Epithelial cell of esophagus (primary cell): ENCODE data around the gene METTL21C.
A peak's percentile ranks its signal among the peaks of the same experiment; 100 is the strongest.

Experiments
- DNase-seq: peaks from one replicate; pipeline ENCODE4 v3.0.0; 2010; ENCODE audit warnings: low read depth
- H3K4me3 ChIP-seq: 2 replicates; pipeline ENCODE4 v1.5.1; 2011; ENCODE audit warnings: mild to moderate bottlenecking, low read length, control low read depth
- CTCF ChIP-seq: IDR thresholded peaks from 2 replicates; pipeline ENCODE4 v1.5.1; 2011; ENCODE audit warnings: low read depth, mild to moderate bottlenecking, low read length, control low read depth, inconsistent platforms; ENCODE audit not compliant: insufficient read depth; ENCODE audit errors: missing control alignments

METTL21C gene

DNA sequence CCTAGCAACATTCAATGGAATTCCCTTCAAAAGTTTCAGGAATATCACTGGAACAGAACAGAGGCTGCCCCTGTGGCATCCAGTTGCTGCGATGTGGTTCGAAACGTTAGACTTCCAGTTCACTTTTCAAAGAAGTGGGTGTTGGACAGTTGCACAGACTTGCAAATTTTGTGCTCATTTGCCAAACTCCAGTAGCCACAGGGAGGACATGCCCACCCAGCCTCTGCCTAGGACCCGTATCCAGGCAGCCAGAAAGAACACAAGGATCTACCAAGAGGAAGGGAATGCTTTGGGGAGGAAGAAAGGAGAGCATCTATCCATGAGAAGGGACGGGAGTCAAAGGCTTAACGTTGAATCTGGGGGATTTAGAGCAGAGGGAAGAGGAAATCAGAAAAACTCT is at the start of gene METTL21C:
METTL21C (minus strand) TSS at position 108 of the 400 bp plus-strand sequence. CDS start 546 bp downstream, outside the sequence.
- DNase-seq, result no peak
- no peak within 1 kb of the TSS for H3K4me3 ChIP-seq
- TF ChIP-seq CTCF, result no peak

GRCh38 chr13:102742506-102742905 is 47.7 kb upstream of the METTL21C start:
- DNase-seq, result no peak
- H3K4me3 ChIP-seq, result no peak overlapping the region
- no peak for TF ChIP-seq CTCF

DNA sequence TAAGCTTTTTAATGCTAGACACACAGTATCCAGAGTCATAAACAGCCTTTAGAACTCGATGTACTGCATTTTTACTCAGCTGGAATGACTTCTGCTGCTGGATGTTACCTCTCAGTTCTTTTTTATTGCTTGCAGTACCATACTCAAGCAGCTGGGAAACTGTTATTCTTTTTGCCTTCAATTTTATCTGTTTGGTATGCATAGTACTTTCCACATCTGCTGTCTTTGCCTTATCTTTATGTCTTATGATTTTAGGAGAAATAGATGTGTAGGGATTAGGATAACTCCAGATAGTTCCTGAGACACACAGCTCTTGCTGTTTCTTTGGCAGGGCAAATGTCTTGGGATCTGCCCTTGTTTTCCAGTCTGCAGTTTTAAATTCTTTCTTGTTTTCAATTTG is 47.3 kb upstream of the METTL21C start:
- no peak for TF ChIP-seq CTCF
- no peak for DNase-seq
- no peak overlapping the region for H3K4me3 ChIP-seq

GRCh38 chr13:102729560-102730270 is 34.9 kb upstream of the METTL21C start:
- TF ChIP-seq CTCF, result no peak
- no peak overlapping the region for H3K4me3 ChIP-seq
- peak; percentile 89 for DNase-seq

GRCh38 chr13:102726430-102726829 is 31.6 kb upstream of the METTL21C start:
- DNase-seq, result peak; percentile 51
- H3K4me3 ChIP-seq, result no peak overlapping the region
- peak; percentile 32 for TF ChIP-seq CTCF

DNA sequence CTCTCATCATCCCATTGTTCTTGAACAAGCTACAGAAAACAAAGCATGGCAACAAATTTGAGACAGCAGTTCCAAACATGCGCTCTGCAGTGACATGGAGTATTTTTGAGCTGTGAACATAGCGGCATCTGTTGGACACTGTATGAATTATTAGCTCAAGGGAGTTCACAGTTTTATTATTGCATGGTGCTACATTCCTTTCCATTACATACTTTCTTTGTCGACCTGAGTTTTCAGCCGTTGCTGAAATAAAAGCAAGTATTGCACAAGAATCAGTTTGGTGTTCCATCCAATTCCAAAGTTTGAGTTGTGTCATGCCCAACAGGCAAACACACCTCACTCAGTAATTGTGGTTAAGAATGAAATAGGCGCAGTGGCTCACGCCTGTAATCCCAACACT is 30.1 kb upstream of the METTL21C start:
- DNase-seq, result peak; percentile 96
- no peak overlapping the region for H3K4me3 ChIP-seq
- TF ChIP-seq CTCF, result peak; percentile 77

DNA sequence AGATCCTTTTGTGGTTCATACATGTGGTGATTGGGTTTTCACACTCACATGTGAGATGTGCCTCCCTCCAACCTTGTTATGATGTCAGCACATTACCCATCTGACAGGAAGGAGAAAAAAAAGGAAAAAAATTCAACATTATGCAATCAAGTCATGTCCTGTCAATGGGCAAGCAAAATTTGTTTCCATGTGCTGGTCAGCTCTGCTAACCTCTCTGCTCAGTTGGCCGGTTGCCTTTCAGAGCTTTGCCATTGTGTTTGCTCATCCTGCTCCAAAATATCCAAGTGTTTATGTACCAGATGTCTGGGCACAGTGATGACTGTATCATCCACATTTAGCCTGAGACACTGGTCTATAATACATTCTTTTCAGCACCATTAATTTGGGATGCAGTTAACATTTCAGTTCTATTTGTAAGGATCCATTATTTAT is 27.0 kb upstream of the METTL21C start:
- peak; percentile 19 for DNase-seq

More for the DNA sequence above, 27.0 kb upstream of the METTL21C start:
- no peak for TF ChIP-seq CTCF
- H3K4me3 ChIP-seq, result no peak overlapping the region
